Measurements from ENCODE around the gene TCFL5. TPM values are rescaled to one million over a fixed set of nuclear protein-coding genes. Genes with fewer than 3 reads are reported as not detected.

TCFL5 gene
- total and polyA plus RNA-seq, 12 donors = 3.5 to 12.0 (median 5.5) TPM

DNA sequence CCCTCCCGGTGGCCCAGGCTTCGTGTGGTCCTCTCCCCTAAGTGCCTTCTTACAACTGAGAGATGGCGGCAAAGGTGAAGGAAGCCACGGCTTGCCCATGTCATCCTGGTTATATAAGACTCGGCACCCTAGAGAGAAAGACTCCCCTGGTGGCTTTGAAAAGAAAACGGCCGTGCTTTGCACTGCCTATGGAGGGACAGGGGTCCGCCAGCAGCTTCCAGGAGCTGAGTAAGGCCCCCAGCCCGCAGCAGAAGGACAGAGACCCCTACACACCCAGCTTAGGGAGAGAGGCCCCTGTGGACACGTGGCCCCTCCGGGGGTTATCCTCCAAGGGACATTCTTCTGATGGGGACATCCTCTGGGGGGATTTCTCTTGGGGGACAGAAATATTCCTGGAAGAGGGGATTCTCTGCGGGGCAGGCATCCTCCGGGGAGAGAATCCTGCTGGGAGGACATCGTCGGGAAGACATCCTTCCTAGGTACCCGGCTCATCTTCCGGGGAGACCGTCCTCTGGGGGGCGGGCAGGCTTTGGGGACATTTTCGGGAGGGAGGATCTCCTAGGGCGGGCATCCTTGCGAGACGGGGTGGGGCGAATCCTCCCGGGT, 57.5 kb downstream of the TCFL5 start:
- Histone ChIP-seq H3K27me3 (no peaks in the 10 kb centered on the region), H3K4me3 (peak overlapping the region in 2 of 4 donors; percentile 81 to 95), H3K9me3 (replicated peaks in 1 of 3) (no peaks in the 10 kb centered on the region), H3K4me1 (replicated peaks in 1 of 2) (peaks cover 12 to 17% of the 10 kb centered on the region in 2 donors), H3K36me3 (replicated peaks in 1 of 2) (peaks cover 0 to 34% of the 10 kb centered on the region in 2 donors), H3K27ac (peak overlapping the region in 2 of 5 donors; percentile 80 to 83)
- no peak for DNase-seq
- TF ChIP-seq, protein P1, sequence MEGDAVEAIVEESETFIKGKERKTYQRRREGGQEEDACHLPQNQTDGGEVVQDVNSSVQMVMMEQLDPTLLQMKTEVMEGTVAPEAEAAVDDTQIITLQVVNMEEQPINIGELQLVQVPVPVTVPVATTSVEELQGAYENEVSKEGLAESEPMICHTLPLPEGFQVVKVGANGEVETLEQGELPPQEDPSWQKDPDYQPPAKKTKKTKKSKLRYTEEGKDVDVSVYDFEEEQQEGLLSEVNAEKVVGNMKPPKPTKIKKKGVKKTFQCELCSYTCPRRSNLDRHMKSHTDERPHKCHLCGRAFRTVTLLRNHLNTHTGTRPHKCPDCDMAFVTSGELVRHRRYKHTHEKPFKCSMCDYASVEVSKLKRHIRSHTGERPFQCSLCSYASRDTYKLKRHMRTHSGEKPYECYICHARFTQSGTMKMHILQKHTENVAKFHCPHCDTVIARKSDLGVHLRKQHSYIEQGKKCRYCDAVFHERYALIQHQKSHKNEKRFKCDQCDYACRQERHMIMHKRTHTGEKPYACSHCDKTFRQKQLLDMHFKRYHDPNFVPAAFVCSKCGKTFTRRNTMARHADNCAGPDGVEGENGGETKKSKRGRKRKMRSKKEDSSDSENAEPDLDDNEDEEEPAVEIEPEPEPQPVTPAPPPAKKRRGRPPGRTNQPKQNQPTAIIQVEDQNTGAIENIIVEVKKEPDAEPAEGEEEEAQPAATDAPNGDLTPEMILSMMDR (IDR thresholded peaks at IDR 0.05) = no peak
- TF ChIP-seq POLR2A (IDR thresholded peaks at IDR 0.05) = no peak
- intact Hi-C loops (cut with DNase I) = no loop called here
- WGBS, 4 donors = 22 to 74% (median 37%) methylated on average over 2 to 25 of the region's 25 CpGs

DNA sequence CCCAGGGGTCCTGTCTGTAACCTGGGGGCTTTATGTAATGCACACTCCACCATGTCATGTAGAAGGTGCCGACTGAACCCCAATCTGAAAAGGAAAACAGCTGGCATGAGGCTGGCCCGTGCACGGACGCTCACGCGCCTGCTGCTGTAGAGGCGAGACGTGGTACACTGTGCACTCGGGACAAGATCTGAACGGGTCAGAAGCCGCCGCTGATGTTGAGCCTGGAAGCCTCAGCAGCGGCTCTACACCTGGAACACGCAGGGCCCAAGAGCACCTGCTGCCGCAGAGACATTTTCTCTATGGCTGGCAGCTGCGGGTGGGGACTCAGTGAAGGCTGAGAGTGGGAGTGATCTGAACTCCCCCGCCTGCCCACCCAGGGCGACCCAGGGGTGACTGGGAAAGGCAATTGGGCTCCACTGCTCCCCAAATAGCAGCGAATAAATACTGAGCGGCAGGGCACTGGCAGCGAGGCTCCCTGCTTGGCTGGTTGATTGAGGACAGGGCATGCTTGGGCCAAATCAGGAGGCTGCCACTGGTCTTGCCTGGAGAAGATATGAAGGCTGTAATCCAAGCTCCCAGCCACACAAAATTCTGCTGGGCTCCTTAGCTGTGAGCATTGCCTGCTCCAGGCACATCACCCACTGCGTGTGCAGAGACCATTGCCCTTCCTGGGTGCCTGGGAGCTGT, 59.5 kb downstream of the TCFL5 start:
- H3K4me3 ChIP-seq = no peak overlapping the region
- TF ChIP-seq POLR2A (IDR thresholded peaks at IDR 0.05) = no peak
- TF ChIP-seq, protein P1 (IDR thresholded peaks at IDR 0.05) = no peak
- H3K27me3 ChIP-seq = no peaks in the 10 kb centered on the region
- intact Hi-C loops (cut with DNase I) = no loop called here
- peaks cover 0 to 32% of the 10 kb centered on the region in 2 donors for H3K36me3 ChIP-seq (replicated peaks in 1 of 2)
- H3K9me3 ChIP-seq (replicated peaks in 1 of 3) = no peaks in the 10 kb centered on the region
- 88 to 90% (median 89%) methylated on average over 20 to 22 of the region's 22 CpGs for WGBS, 4 donors
- no peak overlapping the region for H3K27ac ChIP-seq
- H3K4me1 ChIP-seq (replicated peaks in 1 of 2) = peaks cover 15 to 23% of the 10 kb centered on the region in 2 donors
- DNase-seq = no peak

DNA sequence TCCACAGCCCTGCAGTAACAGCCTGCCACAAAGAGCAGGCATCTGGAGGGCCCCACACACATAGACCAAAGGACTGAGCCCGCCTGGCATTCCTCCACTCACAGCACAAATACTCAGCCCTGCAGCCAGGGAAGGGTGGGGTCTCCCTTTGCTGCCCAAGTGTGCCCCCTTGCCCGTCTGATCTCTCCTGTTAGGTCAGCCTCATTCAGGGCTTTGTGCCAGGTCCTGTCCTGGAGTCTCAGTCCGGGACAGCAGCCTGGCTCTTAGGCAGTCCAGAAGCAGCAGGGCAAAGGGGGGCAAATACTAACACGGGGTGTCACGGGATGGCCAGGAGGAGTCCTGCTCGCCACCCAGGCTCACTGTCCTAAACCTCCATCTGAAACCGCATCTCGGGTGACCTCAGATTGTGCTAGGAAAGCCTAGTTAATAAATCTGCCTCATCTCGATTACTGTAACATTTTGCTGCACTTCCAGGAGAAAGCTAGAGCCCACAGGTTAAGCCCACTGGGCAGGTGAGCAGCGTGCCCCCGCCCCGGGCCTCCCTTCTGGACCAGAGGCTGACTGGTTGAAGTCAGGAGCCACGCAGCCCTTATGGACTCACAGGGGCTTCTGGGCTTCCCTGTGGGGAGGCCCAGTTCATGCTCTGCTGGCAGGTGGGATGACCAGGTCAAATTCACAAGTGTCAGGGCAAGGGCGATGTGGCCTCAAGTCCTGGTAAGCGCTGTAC, 60.2 kb downstream of the TCFL5 start:
- H3K27me3 ChIP-seq = no peaks in the 10 kb centered on the region
- TF ChIP-seq POLR2A (IDR thresholded peaks at IDR 0.05) = no peak
- H3K27ac ChIP-seq = no peak overlapping the region
- peaks cover 16 to 18% of the 10 kb centered on the region in 2 donors for H3K4me1 ChIP-seq (replicated peaks in 1 of 2)
- no peak for DNase-seq
- H3K4me3 ChIP-seq = no peak overlapping the region
- WGBS, 4 donors = 71 to 87% (median 87%) methylated on average over 9 to 15 of the region's 15 CpGs
- H3K9me3 ChIP-seq (replicated peaks in 1 of 3) = no peaks in the 10 kb centered on the region
- peaks cover 0 to 32% of the 10 kb centered on the region in 2 donors for H3K36me3 ChIP-seq (replicated peaks in 1 of 2)
- intact Hi-C loops (cut with DNase I) = no loop called here

DNA sequence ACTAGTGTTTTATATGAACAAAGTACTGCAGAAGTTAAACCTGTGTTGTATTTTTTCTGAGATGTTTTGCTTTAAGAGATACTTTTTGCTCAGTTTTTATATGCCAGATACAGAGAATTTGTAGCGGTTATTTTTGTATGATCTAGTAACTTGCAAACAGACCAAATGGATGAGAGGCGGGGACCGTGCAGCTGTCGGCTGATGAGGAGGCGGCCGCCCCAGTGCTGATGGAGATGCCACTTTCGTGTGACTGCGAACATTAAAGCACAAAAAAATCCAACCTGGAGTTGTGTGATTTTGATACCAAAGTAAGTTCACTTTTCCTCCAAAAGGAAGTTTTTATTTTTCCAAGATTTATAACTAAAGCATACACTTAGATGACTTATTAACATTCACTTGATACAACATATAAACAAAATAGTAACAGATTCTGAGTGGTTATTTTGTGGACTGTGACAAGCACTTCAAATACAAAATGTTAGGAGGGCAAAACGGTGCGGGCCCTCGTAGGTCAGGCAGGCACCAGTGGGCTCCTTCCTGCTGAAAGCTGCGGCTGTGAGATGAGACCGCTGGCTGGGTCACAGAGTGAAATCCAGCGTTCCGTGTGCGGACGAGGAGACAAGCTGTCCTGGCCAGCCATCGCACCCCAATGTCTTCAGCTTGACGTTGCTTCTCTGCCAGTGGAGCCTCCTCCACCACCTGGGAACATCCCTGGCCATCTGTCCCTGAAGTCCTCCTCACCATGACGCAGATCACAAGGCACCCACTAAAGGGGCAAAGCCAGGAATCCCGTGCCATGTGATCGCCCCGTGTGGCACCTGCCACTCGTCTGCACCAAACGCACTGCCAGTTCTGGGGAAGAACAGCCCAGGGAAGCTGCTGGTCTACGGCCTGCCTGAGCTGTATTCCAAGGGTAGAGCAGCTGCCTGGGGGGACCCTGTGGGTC, 61.0 kb downstream of the TCFL5 start:
- Histone ChIP-seq H3K27me3 (no peaks in the 10 kb centered on the region), H3K4me1 (replicated peaks in 1 of 2) (peaks cover 10 to 13% of the 10 kb centered on the region in 2 donors), H3K27ac (no peak overlapping the region), H3K36me3 (replicated peaks in 1 of 2) (peaks cover 0 to 32% of the 10 kb centered on the region in 2 donors), H3K9me3 (replicated peaks in 1 of 3) (no peaks in the 10 kb centered on the region), H3K4me3 (no peak overlapping the region)
- no peak for DNase-seq
- 86 to 93% (median 90%) methylated on average over 15 to 26 of the region's 26 CpGs for WGBS, 4 donors
- no peak for TF ChIP-seq POLR2A (IDR thresholded peaks at IDR 0.05)
- TF ChIP-seq, protein P1 (IDR thresholded peaks at IDR 0.05) = no peak
- intact Hi-C loops (cut with DNase I) = no loop called here

All from adrenal gland (tissue), 12 donors.